ENCODE data around the gene CHPF2.

Gene CHPF2

DNA sequence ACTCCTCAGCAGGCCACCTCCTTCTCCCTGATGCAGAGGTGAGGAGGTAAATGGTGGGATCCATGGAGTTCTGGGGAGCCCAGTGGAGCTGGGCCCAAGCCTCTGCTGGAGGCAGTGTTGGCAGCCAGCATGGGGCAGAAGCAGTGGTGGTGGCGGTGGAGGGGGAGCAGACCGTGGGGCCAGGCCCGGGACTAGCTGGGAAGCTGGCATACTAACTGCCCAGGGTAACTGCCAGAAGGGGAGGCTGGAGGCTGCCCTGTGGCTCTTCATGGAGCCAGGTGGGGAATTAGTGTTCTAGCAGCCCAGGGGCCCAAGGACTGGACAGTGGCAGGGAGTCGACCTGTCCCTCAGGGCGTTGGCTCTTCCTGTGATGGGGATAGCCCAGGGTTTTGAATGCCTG lies 32.3 kb downstream of the CHPF2 start:
- DNase-seq (ENCODE audit: low read depth) = no peak
- no peak overlapping the region for H3K4me3 ChIP-seq (ENCODE audit: low read depth, low read length)
- TF ChIP-seq, protein P1, sequence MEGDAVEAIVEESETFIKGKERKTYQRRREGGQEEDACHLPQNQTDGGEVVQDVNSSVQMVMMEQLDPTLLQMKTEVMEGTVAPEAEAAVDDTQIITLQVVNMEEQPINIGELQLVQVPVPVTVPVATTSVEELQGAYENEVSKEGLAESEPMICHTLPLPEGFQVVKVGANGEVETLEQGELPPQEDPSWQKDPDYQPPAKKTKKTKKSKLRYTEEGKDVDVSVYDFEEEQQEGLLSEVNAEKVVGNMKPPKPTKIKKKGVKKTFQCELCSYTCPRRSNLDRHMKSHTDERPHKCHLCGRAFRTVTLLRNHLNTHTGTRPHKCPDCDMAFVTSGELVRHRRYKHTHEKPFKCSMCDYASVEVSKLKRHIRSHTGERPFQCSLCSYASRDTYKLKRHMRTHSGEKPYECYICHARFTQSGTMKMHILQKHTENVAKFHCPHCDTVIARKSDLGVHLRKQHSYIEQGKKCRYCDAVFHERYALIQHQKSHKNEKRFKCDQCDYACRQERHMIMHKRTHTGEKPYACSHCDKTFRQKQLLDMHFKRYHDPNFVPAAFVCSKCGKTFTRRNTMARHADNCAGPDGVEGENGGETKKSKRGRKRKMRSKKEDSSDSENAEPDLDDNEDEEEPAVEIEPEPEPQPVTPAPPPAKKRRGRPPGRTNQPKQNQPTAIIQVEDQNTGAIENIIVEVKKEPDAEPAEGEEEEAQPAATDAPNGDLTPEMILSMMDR (IDR thresholded peaks at IDR 0.05; ENCODE audit: insufficient read depth, low read depth, low read length, missing control alignments) = no peak

DNA sequence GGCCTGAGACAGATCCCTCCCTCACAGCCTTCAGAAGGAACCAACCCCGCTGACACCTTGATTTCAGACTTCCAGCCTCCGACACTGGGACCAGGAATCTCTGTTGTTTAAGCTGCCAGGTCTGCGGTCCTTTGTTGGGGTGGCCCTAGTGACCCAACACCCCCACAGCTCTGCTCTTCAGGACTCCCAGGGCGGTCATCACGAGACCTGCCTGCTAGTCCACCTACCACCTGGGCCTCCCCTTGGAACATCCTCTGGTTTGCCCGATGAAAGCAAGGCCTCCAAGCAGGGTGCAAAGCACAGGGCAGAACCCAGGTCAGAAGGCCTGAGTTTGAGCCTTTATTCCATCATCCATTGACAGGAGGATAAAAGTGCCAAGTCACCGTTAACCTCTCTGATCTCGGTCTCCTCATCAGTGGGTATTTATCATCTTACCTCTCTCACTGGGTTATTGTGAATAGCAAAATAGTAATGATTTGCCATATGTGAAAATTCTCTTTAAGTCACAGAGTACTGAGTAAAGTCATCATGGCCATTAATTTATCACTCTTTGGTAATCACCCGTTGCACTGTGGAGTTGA lies 33.2 kb downstream of the CHPF2 start:
- no peak for DNase-seq (ENCODE audit: low read depth)
- TF ChIP-seq, protein P1 (IDR thresholded peaks at IDR 0.05; ENCODE audit: insufficient read depth, low read depth, low read length, missing control alignments) = no peak
- H3K4me3 ChIP-seq (ENCODE audit: low read depth, low read length) = no peak overlapping the region

DNA sequence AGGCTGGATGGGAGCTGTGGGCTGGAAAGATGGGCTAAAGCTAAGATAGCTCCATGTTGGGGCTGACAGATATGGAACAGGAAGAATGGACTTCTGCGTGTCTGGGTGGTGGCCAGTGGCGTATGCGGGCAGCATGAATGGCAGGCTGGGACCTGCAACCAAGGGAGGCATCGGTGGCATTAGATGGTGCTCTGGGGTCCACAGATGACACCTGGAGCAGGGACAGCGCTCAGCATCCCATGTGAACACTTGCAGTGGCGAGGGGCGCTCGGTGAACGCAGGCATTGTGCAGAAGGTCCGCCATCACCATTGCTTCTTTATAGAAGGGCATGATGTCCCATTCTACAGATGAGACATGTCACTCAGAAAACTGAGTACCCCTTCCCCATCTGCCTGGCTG lies 37.2 kb downstream of the CHPF2 start:
- no peak for DNase-seq (ENCODE audit: low read depth)
- TF ChIP-seq, protein P1 (IDR thresholded peaks at IDR 0.05; ENCODE audit: insufficient read depth, low read depth, low read length, missing control alignments) = no peak
- H3K4me3 ChIP-seq (ENCODE audit: low read depth, low read length) = no peak overlapping the region

DNA sequence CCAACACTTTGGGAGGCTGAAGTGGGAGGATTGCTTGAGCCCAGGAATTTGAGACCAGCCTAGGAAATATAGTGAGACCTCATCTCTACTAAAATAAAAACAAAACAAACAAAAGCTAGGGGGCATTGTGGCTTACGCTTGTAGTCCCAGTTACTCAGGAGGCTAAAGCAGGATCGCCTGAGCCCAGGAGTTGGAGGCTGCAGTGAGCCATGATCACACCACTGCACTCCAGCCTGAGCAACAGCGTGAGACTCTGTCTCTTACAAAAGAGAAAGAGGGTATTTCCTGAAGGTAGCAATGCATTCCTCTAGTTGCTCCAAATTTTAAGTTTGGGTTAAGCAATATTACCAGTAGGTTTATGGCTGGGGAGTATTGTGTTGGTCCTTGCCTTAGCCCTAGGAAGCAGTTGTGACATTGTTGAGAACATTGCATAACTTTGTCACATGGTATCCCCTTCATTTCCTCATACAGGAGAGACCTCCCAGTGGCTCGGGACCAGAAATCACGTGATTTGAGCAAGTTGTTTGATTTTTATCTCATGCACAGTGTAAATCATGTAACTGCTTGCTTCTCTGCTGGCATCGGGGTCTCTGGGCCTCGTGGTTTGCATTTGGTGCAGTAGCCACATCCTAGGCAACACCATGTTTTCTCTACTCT lies 39.5 kb downstream of the CHPF2 start:
- TF ChIP-seq, protein P1 (IDR thresholded peaks at IDR 0.05; ENCODE audit: insufficient read depth, low read depth, low read length, missing control alignments) = no peak
- no peak for DNase-seq (ENCODE audit: low read depth)
- no peak overlapping the region for H3K4me3 ChIP-seq (ENCODE audit: low read depth, low read length)

DNA sequence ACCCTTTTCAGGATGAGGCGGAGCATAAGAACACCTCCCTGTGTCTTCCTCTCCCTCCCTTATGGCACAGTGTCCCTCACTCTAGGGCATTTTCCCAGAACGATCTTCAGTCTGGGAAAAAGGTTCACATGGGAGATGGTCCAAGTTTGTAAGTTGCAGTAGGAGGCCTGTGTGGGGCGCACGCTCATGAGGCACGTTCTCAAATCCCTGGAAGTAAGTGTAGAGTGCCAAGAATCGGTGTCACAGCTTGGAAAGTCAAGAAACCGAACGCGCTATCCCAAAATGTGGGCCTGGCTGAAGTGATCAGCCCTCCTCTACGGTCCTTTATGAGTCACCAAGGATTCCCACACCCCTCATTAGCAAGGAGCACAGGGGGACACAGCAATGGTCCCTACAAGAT lies 40.1 kb downstream of the CHPF2 start:
- TF ChIP-seq, protein P1 (IDR thresholded peaks at IDR 0.05; ENCODE audit: insufficient read depth, low read depth, low read length, missing control alignments) = no peak
- no peak for DNase-seq (ENCODE audit: low read depth)
- H3K4me3 ChIP-seq (ENCODE audit: low read depth, low read length) = no peak overlapping the region

DNA sequence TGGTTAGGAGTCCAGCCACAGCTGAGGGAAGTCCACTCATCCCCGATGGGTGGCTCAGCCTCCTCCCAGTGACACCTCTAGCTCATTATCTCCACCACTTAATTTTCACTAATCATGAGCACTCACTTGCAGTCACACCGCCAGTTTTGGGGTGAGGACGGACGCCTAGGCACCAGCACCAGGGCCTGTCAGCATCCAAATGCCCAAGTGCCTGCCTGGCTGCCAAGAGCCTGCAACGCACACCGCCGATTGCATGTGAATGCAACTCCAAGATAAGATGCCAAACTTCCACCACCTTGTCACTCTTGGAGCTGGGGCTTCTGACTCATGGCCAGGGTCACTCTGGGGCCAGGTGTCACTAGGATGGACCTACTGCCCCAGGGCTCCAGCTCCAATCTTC lies 40.6 kb downstream of the CHPF2 start:
- H3K4me3 ChIP-seq (ENCODE audit: low read depth, low read length) = no peak overlapping the region
- TF ChIP-seq, protein P1 (IDR thresholded peaks at IDR 0.05; ENCODE audit: insufficient read depth, low read depth, low read length, missing control alignments) = no peak
- DNase-seq (ENCODE audit: low read depth) = no peak

Data from GM12865 (cell line).